GM13976 (cell line): Measurements from ENCODE around the gene SAMD4A.

Experiments used
- DNase-seq: peaks from one replicate; pipeline ENCODE4 v3.0.0; 2012; ENCODE audit warnings: low spot score
- CTCF ChIP-seq: IDR thresholded peaks from 2 replicates; pipeline ENCODE4 v1.5.1; 2012; ENCODE audit warnings: borderline replicate concordance, mild to moderate bottlenecking; ENCODE audit not compliant: insufficient read depth; ENCODE audit errors: extremely low read depth, missing control alignments, control extremely low read depth
- in situ Hi-C: fragments of 300-500 bp; cut with MboI; formaldehyde crosslinking; loops from one replicate; pipeline ENCODE4 v1.12.0; 2022; ENCODE audit warnings: low sequenced_read_pairs, mixed read lengths, inconsistent platforms; ENCODE audit not compliant: unreplicated experiment

Gene SAMD4A

GRCh38 chr14:54549862-54550261 lies 17.1 kb upstream of the SAMD4A start:
- DNase-seq: no peak
- TF ChIP-seq CTCF: no peak
- in situ Hi-C loops: no loop called here

DNA sequence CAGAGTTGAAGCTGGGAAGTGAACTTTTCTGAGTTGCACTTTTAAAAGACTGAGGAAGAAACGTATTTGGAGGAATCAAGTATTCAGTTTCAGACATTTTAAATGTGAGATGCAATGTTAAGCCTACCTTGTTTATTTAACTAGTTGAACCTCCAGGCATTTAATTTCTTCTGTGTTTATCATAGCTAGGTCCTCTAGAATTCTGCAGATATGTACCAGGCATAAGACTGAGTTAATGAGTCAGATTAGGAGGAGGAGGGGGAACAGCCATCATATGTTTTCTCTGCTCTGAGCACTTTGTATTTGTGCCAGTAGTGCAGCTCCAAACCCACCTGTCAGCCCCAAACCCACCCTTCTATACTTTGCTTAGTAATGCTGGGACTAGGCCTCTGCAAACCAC lies 16.4 kb upstream of the SAMD4A start:
- no peak for DNase-seq
- in situ Hi-C loops: no loop called here
- TF ChIP-seq CTCF: no peak

- DNase-seq: no peak
- in situ Hi-C loops: no loop called here
These were observed 12.5 kb upstream of the SAMD4A start for GRCh38 chr14:54554401-54554800.

GRCh38 chr14:54555651-54556050 lies 11.3 kb upstream of the SAMD4A start:
- no peak for TF ChIP-seq CTCF
- in situ Hi-C loops: no loop called here
- no peak for DNase-seq

More at GRCh38 chr14:54554401-54554800, 12.5 kb upstream of the SAMD4A start:
- no peak for TF ChIP-seq CTCF

- TF ChIP-seq CTCF: no peak
- no peak for DNase-seq
- in situ Hi-C loops: no loop called here
These were observed 10.4 kb upstream of the SAMD4A start for GRCh38 chr14:54556535-54556934.

DNA sequence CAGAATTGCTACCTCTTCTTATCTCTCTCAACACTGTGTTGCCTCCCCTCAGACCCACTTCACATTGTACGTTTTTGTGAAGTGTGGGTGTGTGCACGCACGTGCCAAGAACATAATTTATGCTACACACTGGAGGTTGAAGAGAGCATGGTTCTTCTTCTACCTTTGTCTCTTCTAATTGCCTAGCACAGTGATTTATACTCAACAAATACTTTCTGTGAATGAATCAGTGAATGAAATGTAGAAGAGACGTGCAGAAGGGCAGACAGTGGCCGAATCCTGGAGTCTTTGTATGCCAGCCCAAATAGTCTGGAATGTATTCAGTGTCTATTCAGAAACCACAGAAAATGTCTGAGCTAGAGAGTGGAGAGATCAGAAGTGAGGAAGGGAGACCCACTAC lies 4.6 kb upstream of the SAMD4A start:
- in situ Hi-C loops: no loop called here
- no peak for DNase-seq

More for the DNA sequence above, 4.6 kb upstream of the SAMD4A start:
- TF ChIP-seq CTCF: no peak
